H9 (cell line): ENCODE measurements around the gene HAND1. TPM values are rescaled to one million over a fixed set of nuclear protein-coding genes. Genes with fewer than 3 reads are reported as not detected.

Experiments
- DNase-seq: peaks from one replicate; pipeline ENCODE4 v3.0.0-alpha.2; 2017
- H2AFZ ChIP-seq: one replicate; pipeline ENCODE4 v1.6.1; 2013; ENCODE audit warnings: mild to moderate bottlenecking, low read length, control low read depth, moderate library complexity
- H2AK5ac ChIP-seq: 2 replicates; pipeline ENCODE4 v1.6.1; 2013; ENCODE audit warnings: low read length, control low read depth, mixed read lengths; ENCODE audit not compliant: insufficient read length
- H2BK120ac ChIP-seq: one replicate; pipeline ENCODE4 v1.6.1; 2013; ENCODE audit warnings: low read depth, mild to moderate bottlenecking, low read length, control low read depth, inconsistent platforms; ENCODE audit not compliant: poor library complexity, severe bottlenecking
- H2BK12ac ChIP-seq: 2 replicates; pipeline ENCODE4 v1.6.1; 2013; ENCODE audit warnings: low read length, control low read depth, mixed read lengths, low read depth; ENCODE audit not compliant: insufficient read length
- H2BK15ac ChIP-seq: 2 replicates; pipeline ENCODE4 v1.6.1; 2013; ENCODE audit warnings: low read depth, low read length, control low read depth
- H2BK20ac ChIP-seq: one replicate; pipeline ENCODE4 v1.6.1; 2013; ENCODE audit warnings: low read depth, mild to moderate bottlenecking, low read length, control low read depth, inconsistent platforms; ENCODE audit not compliant: poor library complexity, severe bottlenecking
- H2BK5ac ChIP-seq: 2 replicates; pipeline ENCODE4 v1.6.1; 2013; ENCODE audit warnings: low read length, control low read depth, mixed read lengths; ENCODE audit not compliant: insufficient read length
- H3K14ac ChIP-seq: 2 replicates; pipeline ENCODE4 v1.6.1; 2013; ENCODE audit warnings: low read length, control low read depth; ENCODE audit not compliant: insufficient read depth
- H3K18ac ChIP-seq: 2 replicates; pipeline ENCODE4 v1.6.1; 2013; ENCODE audit warnings: low read depth, mild to moderate bottlenecking, mixed read lengths, low read length, control low read depth; ENCODE audit not compliant: insufficient read length
- H3K23ac ChIP-seq: 2 replicates; pipeline ENCODE4 v1.6.1; 2013; ENCODE audit warnings: low read length, control low read depth, mixed read lengths, low read depth; ENCODE audit not compliant: insufficient read length
- H3K23me2 ChIP-seq: 2 replicates; pipeline ENCODE4 v1.6.1; 2013; ENCODE audit warnings: low read depth, mild to moderate bottlenecking, mixed read lengths, low read length, control low read depth; ENCODE audit not compliant: insufficient read length, poor library complexity, severe bottlenecking
- H3K27ac ChIP-seq: 2 replicates; pipeline ENCODE4 v1.5.1; 2013; ENCODE audit warnings: low read length, control low read depth, mixed read lengths, low read depth; ENCODE audit not compliant: insufficient read length
- H3K27me3 ChIP-seq: 2 replicates; pipeline ENCODE4 v1.6.1; 2013; ENCODE audit warnings: low read length, control low read depth, inconsistent platforms; ENCODE audit not compliant: insufficient read depth
- H3K4ac ChIP-seq: 2 replicates; pipeline ENCODE4 v1.6.1; 2013; ENCODE audit warnings: low read depth, mild to moderate bottlenecking, control low read depth, inconsistent platforms, low read length, moderate library complexity
- H3K4me1 ChIP-seq: 2 replicates; pipeline ENCODE4 v1.6.1; 2013; ENCODE audit warnings: low read length, control low read depth, inconsistent platforms; ENCODE audit not compliant: insufficient read depth
- H3K4me2 ChIP-seq: 2 replicates; pipeline ENCODE4 v1.6.1; 2013; ENCODE audit warnings: low read length, control low read depth, mixed read lengths; ENCODE audit not compliant: insufficient read length, insufficient read depth
- H3K56ac ChIP-seq: 2 replicates; pipeline ENCODE4 v1.6.1; 2013; ENCODE audit warnings: low read depth, mild to moderate bottlenecking, mixed read lengths, low read length, control low read depth; ENCODE audit not compliant: insufficient read length
- H3K79me1 ChIP-seq: 2 replicates; pipeline ENCODE4 v1.6.1; 2013; ENCODE audit warnings: low read depth, mild to moderate bottlenecking, moderate library complexity, low read length, control low read depth, inconsistent platforms; ENCODE audit not compliant: insufficient read depth, poor library complexity, severe bottlenecking
- H3K79me2 ChIP-seq: 2 replicates; pipeline ENCODE4 v1.6.1; 2013; ENCODE audit warnings: low read length, control low read depth, inconsistent platforms; ENCODE audit not compliant: insufficient read depth
- H3K9ac ChIP-seq: 2 replicates; pipeline ENCODE4 v1.6.1; 2013; ENCODE audit warnings: low read length, control low read depth, mixed read lengths; ENCODE audit not compliant: insufficient read length; ENCODE audit errors: extremely low read depth
- H3K9me3 ChIP-seq: one replicate; pipeline ENCODE4 v1.6.1; 2013; ENCODE audit warnings: low read depth, low read length, inconsistent platforms; ENCODE audit not compliant: control insufficient read depth
- H3T11ph ChIP-seq: one replicate; pipeline ENCODE4 v1.6.1; 2013; ENCODE audit warnings: mild to moderate bottlenecking, low read length, control low read depth, inconsistent platforms
- H4K20me1 ChIP-seq: one replicate; pipeline ENCODE4 v1.6.1; 2013; ENCODE audit not compliant: control insufficient read depth, insufficient read length, insufficient read depth
- H4K5ac ChIP-seq: 2 replicates; pipeline ENCODE4 v1.6.1; 2013; ENCODE audit warnings: low read depth, mild to moderate bottlenecking, mixed read lengths, low read length, control low read depth; ENCODE audit not compliant: insufficient read length
- H4K8ac ChIP-seq: replicated peaks from 2 replicates; pipeline ENCODE4 v1.6.1; 2013; ENCODE audit warnings: low read length, control low read depth, mixed read lengths, low read depth; ENCODE audit not compliant: insufficient read length
- H4K91ac ChIP-seq: 2 replicates; pipeline ENCODE4 v1.6.1; 2013; ENCODE audit warnings: low read depth, mild to moderate bottlenecking, moderate library complexity, mixed read lengths, low read length, control low read depth; ENCODE audit not compliant: insufficient read length
- H3K27ac Mint-ChIP-seq, 3 experiments: 2 replicates in 2 of 3; 3 replicates in 1 of 3; pipeline ENCODE4 v1.8.0; 2020 to 2021; ENCODE audit warnings: mixed read lengths in 3 of 3, mild to moderate bottlenecking in 1 of 3, moderate library complexity in 1 of 3
- H3K27me3 Mint-ChIP-seq: 2 replicates; pipeline ENCODE4 v1.8.0; 2021; ENCODE audit warnings: low read depth, mild to moderate bottlenecking, moderate library complexity, mixed read lengths
- H3K36me3 Mint-ChIP-seq, 3 experiments: 2 replicates in 2 of 3; 3 replicates in 1 of 3; pipeline ENCODE4 v1.8.0; 2020 to 2021; ENCODE audit warnings: low read depth in 3 of 3, mixed read lengths in 3 of 3; ENCODE audit not compliant: insufficient read depth in 1 of 3
- H3K4me1 Mint-ChIP-seq, 2 experiments: 2 replicates each; pipeline ENCODE4 v1.8.0; 2020; ENCODE audit warnings: mixed read lengths in 2 of 2
- H3K4me3 Mint-ChIP-seq, 2 experiments: 2 replicates in 1 of 2; 3 replicates in 1 of 2; pipeline ENCODE4 v1.8.0; 2020 to 2021; ENCODE audit warnings: mild to moderate bottlenecking in 2 of 2, mixed read lengths in 2 of 2, moderate library complexity in 1 of 2
- H3K9me3 Mint-ChIP-seq, 2 experiments: 2 replicates in 1 of 2; 3 replicates in 1 of 2; pipeline ENCODE4 v1.8.0; 2020; ENCODE audit warnings: mild to moderate bottlenecking in 2 of 2, mixed read lengths in 2 of 2, moderate library complexity in 1 of 2
- WGBS: extraction: QIAGEN DNeasy Blood & Tissue Kit; methylation state at CpG from one replicate; pipeline ENCODE4 v1.1.7; 2013; ENCODE audit warnings: missing lambda C conversion rate, low lambda C conversion rate, mixed read lengths; ENCODE audit not compliant: insufficient read length; ENCODE audit errors: extremely low coverage; 5-methylcytosine and 5-hydroxymethylcytosine counted together
- total RNA-seq: library from RNA; stranded (reverse); gene quantifications from 2 replicates; pipeline ENCODE4 v1.2.1, GENCODE V29; 2021
- TF ChIP-seq, protein P1 (sequence below): fragments of 200-600 bp; sonication (generic); conservative IDR thresholded peaks from 3 replicates; pipeline ENCODE4 v1.8.0; 2021; ENCODE audit warnings: antibody characterized with exemption, mild to moderate bottlenecking

The HAND1 gene
- total RNA-seq, 1 experiment from 2014 or later = not detected

DNA sequence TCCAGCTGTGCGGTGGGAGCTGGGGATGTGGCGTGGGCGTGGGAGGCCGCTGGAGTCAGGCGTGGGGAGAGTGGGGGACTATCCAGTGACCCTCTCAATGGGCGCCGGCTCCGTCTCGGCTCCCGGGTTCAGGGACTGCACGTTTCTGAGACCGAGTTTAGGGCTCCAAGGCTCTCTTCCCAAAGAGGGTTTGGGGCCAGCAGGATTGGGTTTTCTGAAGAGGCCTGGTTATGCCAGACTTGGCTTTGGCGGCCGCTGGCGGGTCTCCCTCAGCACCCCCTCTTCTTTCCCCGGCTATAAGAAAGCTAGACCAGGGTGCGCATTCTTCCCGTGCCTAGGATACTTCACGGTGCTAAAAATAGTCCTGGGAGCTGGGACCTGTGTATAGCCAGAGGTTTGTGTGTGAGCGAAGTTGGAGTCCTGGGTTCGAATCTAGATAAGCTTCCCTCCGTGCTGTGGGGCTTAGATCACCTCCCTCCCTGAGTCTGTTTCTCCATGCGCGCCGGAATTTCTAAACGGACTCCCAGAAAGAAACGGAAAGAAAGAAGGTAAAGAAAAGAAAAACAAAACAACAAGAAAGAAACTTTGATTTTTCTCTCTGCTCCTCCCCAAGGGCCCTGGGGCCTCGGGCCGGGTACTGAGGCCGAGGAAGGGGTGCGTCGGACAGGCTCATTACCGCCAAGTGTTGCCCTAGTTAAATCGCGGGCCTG, 5.0 kb downstream of the HAND1 start:
- Histone ChIP-seq H3K56ac (no peak overlapping the region), H2BK20ac (no peak overlapping the region), H2AK5ac (no peak overlapping the region), H3K79me1 (no peaks in the 10 kb centered on the region), H4K20me1 (no peaks in the 10 kb centered on the region), H3K18ac (no peak overlapping the region), H2BK5ac (no peak overlapping the region), H3K79me2 (no peaks in the 10 kb centered on the region), H3T11ph (no peak overlapping the region), H3K4me1 (no peaks in the 10 kb centered on the region), H3K23me2 (peaks cover 26% of the 10 kb centered on the region), H3K9me3 (no peaks in the 10 kb centered on the region), H2BK15ac (no peak overlapping the region), H2BK120ac (no peak overlapping the region), H3K14ac (no peak overlapping the region), H3K27ac (no peak overlapping the region), H2BK12ac (no peak overlapping the region), H4K5ac (no peak overlapping the region), H3K23ac (no peak overlapping the region), H2AFZ (no peak overlapping the region), H3K27me3 (peaks cover 85% of the 10 kb centered on the region), H3K4ac (no peak overlapping the region), H3K4me2 (peak overlapping the region; percentile 61), H4K8ac (no peak overlapping the region), H3K9ac (no peak overlapping the region), H4K91ac (no peak overlapping the region)
- TF ChIP-seq, protein P1, sequence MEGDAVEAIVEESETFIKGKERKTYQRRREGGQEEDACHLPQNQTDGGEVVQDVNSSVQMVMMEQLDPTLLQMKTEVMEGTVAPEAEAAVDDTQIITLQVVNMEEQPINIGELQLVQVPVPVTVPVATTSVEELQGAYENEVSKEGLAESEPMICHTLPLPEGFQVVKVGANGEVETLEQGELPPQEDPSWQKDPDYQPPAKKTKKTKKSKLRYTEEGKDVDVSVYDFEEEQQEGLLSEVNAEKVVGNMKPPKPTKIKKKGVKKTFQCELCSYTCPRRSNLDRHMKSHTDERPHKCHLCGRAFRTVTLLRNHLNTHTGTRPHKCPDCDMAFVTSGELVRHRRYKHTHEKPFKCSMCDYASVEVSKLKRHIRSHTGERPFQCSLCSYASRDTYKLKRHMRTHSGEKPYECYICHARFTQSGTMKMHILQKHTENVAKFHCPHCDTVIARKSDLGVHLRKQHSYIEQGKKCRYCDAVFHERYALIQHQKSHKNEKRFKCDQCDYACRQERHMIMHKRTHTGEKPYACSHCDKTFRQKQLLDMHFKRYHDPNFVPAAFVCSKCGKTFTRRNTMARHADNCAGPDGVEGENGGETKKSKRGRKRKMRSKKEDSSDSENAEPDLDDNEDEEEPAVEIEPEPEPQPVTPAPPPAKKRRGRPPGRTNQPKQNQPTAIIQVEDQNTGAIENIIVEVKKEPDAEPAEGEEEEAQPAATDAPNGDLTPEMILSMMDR = no peak
- H3K9me3 Mint-ChIP-seq = no peaks in the 10 kb centered on the region; a peak in 1 of 5 replicates
- peak; percentile 52 for DNase-seq
- H3K27ac Mint-ChIP-seq = peak overlapping the region in 1 of 3 experiments; percentile 34; a peak in 2 of 7 replicates
- no CpG with 5 or more reads among the region's 35 CpGs for WGBS
- peaks cover 99% of the 10 kb centered on the region for H3K27me3 Mint-ChIP-seq
- H3K4me1 Mint-ChIP-seq = peaks cover 35 to 51% of the 10 kb centered on the region in 2 experiments
- H3K36me3 Mint-ChIP-seq = no peaks in the 10 kb centered on the region; a peak in 1 of 7 replicates
- H3K4me3 Mint-ChIP-seq = peak overlapping the region; percentile 0 to 73; a peak in 3 of 5 replicates
